ENCODE results near the gene DDO. TPM values are rescaled to one million over a fixed set of nuclear protein-coding genes. Genes with fewer than 3 reads are reported as not detected.

The DDO gene
- total and polyA plus RNA-seq, 9 of the 15 experiments (the other 6 are each of a cell fraction or from before 2014, with no cell fraction given), result not detected

DNA sequence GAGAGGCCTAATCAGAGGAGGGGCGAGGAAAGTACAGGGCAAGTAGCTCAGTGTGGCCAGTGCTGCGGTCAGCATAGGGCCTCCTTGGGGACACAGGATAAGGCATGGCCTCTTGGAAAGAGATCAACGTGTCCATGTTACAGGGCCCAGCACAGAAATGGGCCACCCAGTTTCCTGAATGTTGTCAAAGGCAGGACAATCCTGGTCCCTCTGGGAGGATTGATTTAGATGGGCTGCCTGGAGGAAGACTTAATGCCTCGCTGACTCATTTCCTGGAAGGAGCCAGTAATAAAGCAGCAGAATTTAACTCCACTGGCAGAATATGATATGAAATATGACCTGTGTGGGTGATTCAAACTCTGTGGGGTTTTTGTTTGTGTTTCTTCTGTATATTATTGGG, 16.6 kb downstream of the DDO start (continued):
- TF ChIP-seq BRCA1 (IDR thresholded peaks at IDR 0.05), result no peak
- TF ChIP-seq BRCA1 (CRISPR knock-in tag; IDR thresholded peaks at IDR 0.05), result no peak
- 0 out of 2 replicates have a peak, but pooled peaks have one; percentile 33 for TF ChIP-seq NFE2 (IDR thresholded peaks at IDR 0.05; ENCODE audit: low read depth)
- no peak for TF ChIP-seq KAT7 (CRISPR knock-in tag; IDR thresholded peaks at IDR 0.05; ENCODE audit: borderline replicate concordance)
- TF ChIP-seq JUND (IDR thresholded peaks at IDR 0.05; ENCODE audit: borderline replicate concordance, low read depth, low read length), result peak; percentile 65
- peak; percentile 71; the same call in 1 of the 3 replicates for TF ChIP-seq JUND (tag; IDR thresholded peaks at IDR 0.05; ENCODE audit: borderline replicate concordance, low read depth, low read length)
- TF ChIP-seq, protein P1, sequence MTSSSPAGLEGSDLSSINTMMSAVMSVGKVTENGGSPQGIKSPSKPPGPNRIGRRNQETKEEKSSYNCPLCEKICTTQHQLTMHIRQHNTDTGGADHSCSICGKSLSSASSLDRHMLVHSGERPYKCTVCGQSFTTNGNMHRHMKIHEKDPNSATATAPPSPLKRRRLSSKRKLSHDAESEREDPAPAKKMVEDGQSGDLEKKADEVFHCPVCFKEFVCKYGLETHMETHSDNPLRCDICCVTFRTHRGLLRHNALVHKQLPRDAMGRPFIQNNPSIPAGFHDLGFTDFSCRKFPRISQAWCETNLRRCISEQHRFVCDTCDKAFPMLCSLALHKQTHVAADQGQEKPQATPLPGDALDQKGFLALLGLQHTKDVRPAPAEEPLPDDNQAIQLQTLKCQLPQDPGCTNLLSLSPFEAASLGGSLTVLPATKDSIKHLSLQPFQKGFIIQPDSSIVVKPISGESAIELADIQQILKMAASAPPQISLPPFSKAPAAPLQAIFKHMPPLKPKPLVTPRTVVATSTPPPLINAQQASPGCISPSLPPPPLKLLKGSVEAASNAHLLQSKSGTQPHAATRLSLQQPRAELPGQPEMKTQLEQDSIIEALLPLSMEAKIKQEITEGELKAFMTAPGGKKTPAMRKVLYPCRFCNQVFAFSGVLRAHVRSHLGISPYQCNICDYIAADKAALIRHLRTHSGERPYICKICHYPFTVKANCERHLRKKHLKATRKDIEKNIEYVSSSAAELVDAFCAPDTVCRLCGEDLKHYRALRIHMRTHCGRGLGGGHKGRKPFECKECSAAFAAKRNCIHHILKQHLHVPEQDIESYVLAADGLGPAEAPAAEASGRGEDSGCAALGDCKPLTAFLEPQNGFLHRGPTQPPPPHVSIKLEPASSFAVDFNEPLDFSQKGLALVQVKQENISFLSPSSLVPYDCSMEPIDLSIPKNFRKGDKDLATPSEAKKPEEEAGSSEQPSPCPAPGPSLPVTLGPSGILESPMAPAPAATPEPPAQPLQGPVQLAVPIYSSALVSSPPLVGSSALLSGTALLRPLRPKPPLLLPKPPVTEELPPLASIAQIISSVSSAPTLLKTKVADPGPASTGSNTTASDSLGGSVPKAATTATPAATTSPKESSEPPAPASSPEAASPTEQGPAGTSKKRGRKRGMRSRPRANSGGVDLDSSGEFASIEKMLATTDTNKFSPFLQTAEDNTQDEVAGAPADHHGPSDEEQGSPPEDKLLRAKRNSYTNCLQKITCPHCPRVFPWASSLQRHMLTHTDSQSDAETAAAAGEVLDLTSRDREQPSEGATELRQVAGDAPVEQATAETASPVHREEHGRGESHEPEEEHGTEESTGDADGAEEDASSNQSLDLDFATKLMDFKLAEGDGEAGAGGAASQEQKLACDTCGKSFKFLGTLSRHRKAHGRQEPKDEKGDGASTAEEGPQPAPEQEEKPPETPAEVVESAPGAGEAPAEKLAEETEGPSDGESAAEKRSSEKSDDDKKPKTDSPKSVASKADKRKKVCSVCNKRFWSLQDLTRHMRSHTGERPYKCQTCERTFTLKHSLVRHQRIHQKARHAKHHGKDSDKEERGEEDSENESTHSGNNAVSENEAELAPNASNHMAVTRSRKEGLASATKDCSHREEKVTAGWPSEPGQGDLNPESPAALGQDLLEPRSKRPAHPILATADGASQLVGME (CRISPR knock-in tag; IDR thresholded peaks at IDR 0.05), result no peak
- TF ChIP-seq, protein P2, sequence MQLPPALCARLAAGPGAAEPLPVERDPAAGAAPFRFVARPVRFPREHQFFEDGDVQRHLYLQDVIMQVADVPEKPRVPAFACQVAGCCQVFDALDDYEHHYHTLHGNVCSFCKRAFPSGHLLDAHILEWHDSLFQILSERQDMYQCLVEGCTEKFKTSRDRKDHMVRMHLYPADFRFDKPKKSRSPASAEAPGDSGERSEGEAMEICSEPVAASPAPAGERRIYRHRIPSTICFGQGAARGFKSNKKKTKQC (CRISPR knock-in tag; IDR thresholded peaks at IDR 0.05), result no peak
- TF ChIP-seq ARHGAP35 (IDR thresholded peaks at IDR 0.05; ENCODE audit: partially characterized antibody), result no peak
- TF ChIP-seq SIRT6 (IDR thresholded peaks at IDR 0.05; ENCODE audit: low read depth, low read length), result no peak
- TF ChIP-seq, protein P3, sequence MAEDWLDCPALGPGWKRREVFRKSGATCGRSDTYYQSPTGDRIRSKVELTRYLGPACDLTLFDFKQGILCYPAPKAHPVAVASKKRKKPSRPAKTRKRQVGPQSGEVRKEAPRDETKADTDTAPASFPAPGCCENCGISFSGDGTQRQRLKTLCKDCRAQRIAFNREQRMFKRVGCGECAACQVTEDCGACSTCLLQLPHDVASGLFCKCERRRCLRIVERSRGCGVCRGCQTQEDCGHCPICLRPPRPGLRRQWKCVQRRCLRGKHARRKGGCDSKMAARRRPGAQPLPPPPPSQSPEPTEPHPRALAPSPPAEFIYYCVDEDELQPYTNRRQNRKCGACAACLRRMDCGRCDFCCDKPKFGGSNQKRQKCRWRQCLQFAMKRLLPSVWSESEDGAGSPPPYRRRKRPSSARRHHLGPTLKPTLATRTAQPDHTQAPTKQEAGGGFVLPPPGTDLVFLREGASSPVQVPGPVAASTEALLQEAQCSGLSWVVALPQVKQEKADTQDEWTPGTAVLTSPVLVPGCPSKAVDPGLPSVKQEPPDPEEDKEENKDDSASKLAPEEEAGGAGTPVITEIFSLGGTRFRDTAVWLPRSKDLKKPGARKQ (CRISPR knock-in tag; IDR thresholded peaks at IDR 0.05), result no peak
- TF ChIP-seq GTF2E2 (tag; IDR thresholded peaks at IDR 0.05), result no peak
- TF ChIP-seq HNRNPH1 (optimal IDR thresholded peaks at IDR 0.05; ENCODE audit: low read depth, low read length), result no peak
- TF ChIP-seq NR4A1 (CRISPR knock-in tag; IDR thresholded peaks at IDR 0.05), result no peak
- TF ChIP-seq NR4A1 (tag; IDR thresholded peaks at IDR 0.05), result no peak
- TF ChIP-seq, protein P4, sequence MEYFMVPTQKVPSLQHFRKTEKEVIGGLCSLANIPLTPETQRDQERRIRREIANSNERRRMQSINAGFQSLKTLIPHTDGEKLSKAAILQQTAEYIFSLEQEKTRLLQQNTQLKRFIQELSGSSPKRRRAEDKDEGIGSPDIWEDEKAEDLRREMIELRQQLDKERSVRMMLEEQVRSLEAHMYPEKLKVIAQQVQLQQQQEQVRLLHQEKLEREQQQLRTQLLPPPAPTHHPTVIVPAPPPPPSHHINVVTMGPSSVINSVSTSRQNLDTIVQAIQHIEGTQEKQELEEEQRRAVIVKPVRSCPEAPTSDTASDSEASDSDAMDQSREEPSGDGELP (CRISPR knock-in tag; IDR thresholded peaks at IDR 0.05; ENCODE audit: borderline replicate concordance), result no peak
- no peak for TF ChIP-seq RFX5 (IDR thresholded peaks at IDR 0.05; ENCODE audit: low read depth, low read length)
- TF ChIP-seq ZNF124 (CRISPR knock-in tag; IDR thresholded peaks at IDR 0.05), result no peak
